PC-9 (cell line): ENCODE data around the gene MAN2C1. TPM values are rescaled to one million over a fixed set of nuclear protein-coding genes. Genes with fewer than 3 reads are reported as not detected.

Experiments used
- BruUV-seq: library from RNA; stranded (reverse); fragments of 400-500 nt; replicated peaks from 2 replicates; lab custom pipeline; 2021; lab: Mats Ljungman, UMichigan
- CTCF ChIA-PET: fragments of 300-600 bp; sonication (Branson Sonifier 250); formaldehyde crosslinking; loops from one replicate; lab custom pipeline; 2022; ENCODE audit warnings: antibody characterized with exemption; lab: Charles Lee
- POLR2A ChIA-PET: fragments of 300-600 bp; sonication (Branson Sonifier 250); formaldehyde crosslinking; loops from one replicate; lab custom pipeline; 2022; ENCODE audit warnings: antibody characterized with exemption; ENCODE audit not compliant: unreplicated experiment; lab: Charles Lee
- DNase-seq, 2 experiments: peaks; one replicate each; pipeline versions ENCODE4 v3.0.0 to v3.0.0-alpha.2; 2015 to 2022; ENCODE audit warnings: mixed read lengths in 1 of 2
- H2AFZ ChIP-seq: fragments of 200-600 bp; sonication (generic); 2 replicates; pipeline ENCODE4 v1.8.1; 2017; ENCODE audit warnings: antibody characterized with exemption
- H3F3A ChIP-seq: fragments of 200-600 bp; sonication (generic); 2 replicates; pipeline ENCODE4 v1.8.1; 2017; ENCODE audit warnings: antibody characterized with exemption, mild to moderate bottlenecking, low read depth; ENCODE audit not compliant: insufficient read depth
- H3K27ac ChIP-seq: fragments of 200-600 bp; sonication (generic); 2 replicates; pipeline ENCODE4 v1.6.1; 2016; ENCODE audit warnings: mixed run types
- H3K27me3 ChIP-seq: fragments of 200-600 bp; sonication (generic); 2 replicates; pipeline ENCODE4 v1.6.1; 2016; ENCODE audit warnings: low read depth, mixed run types; ENCODE audit not compliant: insufficient read depth
- H3K36me3 ChIP-seq: fragments of 200-600 bp; sonication (generic); 2 replicates; pipeline ENCODE4 v1.6.1; 2016; ENCODE audit warnings: low read depth, mixed run types
- H3K4me1 ChIP-seq: fragments of 200-600 bp; sonication (generic); replicated peaks from 2 replicates; pipeline ENCODE4 v1.6.1; 2016; ENCODE audit warnings: mixed run types; ENCODE audit not compliant: insufficient read depth
- H3K4me2 ChIP-seq: fragments of 200-600 bp; sonication (generic); 2 replicates; pipeline ENCODE4 v1.6.1; 2017; ENCODE audit warnings: mixed run types
- H3K4me3 ChIP-seq: fragments of 200-600 bp; sonication (generic); 2 replicates; pipeline ENCODE4 v1.6.1; 2016; ENCODE audit warnings: mixed run types
- H3K79me2 ChIP-seq: fragments of 200-600 bp; sonication (generic); 2 replicates; pipeline ENCODE4 v1.6.1; 2017; ENCODE audit warnings: low read depth, mixed run types
- H3K9me2 ChIP-seq: fragments of 200-600 bp; sonication (generic); 2 replicates; pipeline ENCODE4 v1.8.1; 2017; ENCODE audit warnings: mild to moderate bottlenecking; ENCODE audit not compliant: insufficient read depth
- H3K9me3 ChIP-seq: fragments of 200-600 bp; sonication (generic); 2 replicates; pipeline ENCODE4 v1.8.1; 2016; ENCODE audit warnings: low read depth; ENCODE audit not compliant: insufficient read depth
- H4K20me1 ChIP-seq: fragments of 200-600 bp; sonication (generic); 2 replicates; pipeline ENCODE4 v1.8.1; 2017; ENCODE audit not compliant: insufficient read depth
- CTCF ChIP-seq: fragments of 200-600 bp; sonication (generic); conservative IDR thresholded peaks from 2 replicates; pipeline ENCODE4 v1.6.1; 2017; ENCODE audit warnings: mixed run types, antibody characterized with exemption, mild to moderate bottlenecking, moderate library complexity
- EZH2 ChIP-seq: fragments of 200-600 bp; sonication (generic); IDR thresholded peaks from 2 replicates; pipeline ENCODE4 v1.8.0; 2017; ENCODE audit warnings: antibody characterized with exemption, low read depth
- intact Hi-C: fragments of 100-400 bp; cut with micrococcal nuclease; formaldehyde crosslinking; loops from one replicate; pipeline ENCODE4 v1.10.0; 2022; ENCODE audit not compliant: unreplicated experiment
- total RNA-seq: library from RNA; stranded (reverse); gene quantifications from 2 replicates; pipeline ENCODE4 v1.2.3, GENCODE V29; 2021

MAN2C1 gene
- total RNA-seq, 1 experiment from 2014 or later = 94.3 TPM

GRCh38 chr15:75369897-75370581 is 1.6 kb upstream of the MAN2C1 start:
- Histone ChIP-seq H4K20me1 (peaks cover 21% of the 10 kb centered on the region; the same call in 1 of the 2 replicates), H3K27ac (0 out of 2 replicates have a peak overlapping the region, but pooled peaks have one; percentile 79), H3K4me1 (peaks cover 25% of the 10 kb centered on the region), H2AFZ (no peak overlapping the region), H3K36me3 (peaks cover 4% of the 10 kb centered on the region; the same call in 1 of the 2 replicates), H3K9me2 (no peaks in the 10 kb centered on the region), H3K9me3 (no peaks in the 10 kb centered on the region), H3F3A (peaks cover 33% of the 10 kb centered on the region), H3K79me2 (peaks cover 27% of the 10 kb centered on the region), H3K4me2 (peak overlapping the region; percentile 90), H3K27me3 (no peaks in the 10 kb centered on the region), H3K4me3 (peak overlapping the region; percentile 63; the same call in 1 of the 2 replicates)
- TF ChIP-seq EZH2 (no peak), CTCF (no peak)
- ChIA-PET CTCF (interaction anchor here (0.6 to 0.7 kb wide), 3 partner anchors 71 to 1681 kb away, joined by 3 to 7 read pairs (median 4); no protein-coding TSS in a partner anchor), POLR2A (interaction anchor here (3.1 kb wide), 1 partner anchor 82 kb away, joined by 39 read pairs; the partner anchor contains the start of gene SIN3A)
- BruUV-seq = no TSS peak
- no peak for DNase-seq
- intact Hi-C loops = loop anchor here (2.0 to 5.0 kb wide), 3 partner anchors 82 to 313 kb away; partner anchors contain the start of genes IMP3 and SIN3A

- Histone ChIP-seq H3K4me2 (peak overlapping the region; percentile 90), H3K79me2 (peaks cover 17% of the 10 kb centered on the region), H4K20me1 (peaks cover 16% of the 10 kb centered on the region; the same call in 1 of the 2 replicates), H3K9me2 (no peaks in the 10 kb centered on the region), H3F3A (peaks cover 33% of the 10 kb centered on the region), H3K4me3 (peak overlapping the region; percentile 63), H3K27me3 (no peaks in the 10 kb centered on the region), H2AFZ (peak overlapping the region; percentile 9; the same call in 1 of the 2 replicates), H3K4me1 (peaks cover 25% of the 10 kb centered on the region), H3K9me3 (no peaks in the 10 kb centered on the region), H3K27ac (peak overlapping the region; percentile 79), H3K36me3 (peaks cover 4% of the 10 kb centered on the region; the same call in 1 of the 2 replicates)
- TSS peak; percentile 78 for BruUV-seq
- intact Hi-C loops = loop anchor here (2.0 to 5.0 kb wide), 3 partner anchors 84 to 314 kb away; partner anchors contain the start of genes IMP3 and SIN3A
- ChIA-PET POLR2A (interaction anchor here (0.5 to 3.1 kb wide), 6 partner anchors 21 to 455 kb away, joined by 3 to 39 read pairs (median 4); partner anchors contain the start of genes SIN3A and SNX33), CTCF (interaction anchor here (0.6 to 1.2 kb wide), 7 partner anchors 59 to 778 kb away, joined by 3 to 6 read pairs (median 5); partner anchors contain the start of gene SIN3A)
- DNase-seq = no peak
- no peak for TF ChIP-seq EZH2
- no peak for TF ChIP-seq CTCF
Observed at GRCh38 chr15:75368689-75369239, 357 bp upstream of the MAN2C1 start.

- H3K4me1 ChIP-seq = peaks cover 25% of the 10 kb centered on the region
- no peak overlapping the region for H2AFZ ChIP-seq
- peaks cover 33% of the 10 kb centered on the region for H3F3A ChIP-seq
- peak overlapping the region; percentile 63; the same call in 1 of the 2 replicates for H3K4me3 ChIP-seq
- CTCF ChIA-PET = interaction anchor here (0.6 to 1.2 kb wide), 10 partner anchors 23 to 434 kb away, joined by 3 to 6 read pairs (median 4); partner anchors contain the start of gene IMP3
- POLR2A ChIA-PET = interaction anchor here (0.6 to 3.1 kb wide), 5 partner anchors 84 to 284 kb away, joined by 3 to 39 read pairs (median 6); partner anchors contain the start of gene SIN3A
- H3K27ac ChIP-seq = no peak overlapping the region
- no peaks in the 10 kb centered on the region for H3K27me3 ChIP-seq
- TF ChIP-seq EZH2 (no peak), CTCF (peak; percentile 72)
- H3K9me3 ChIP-seq = no peaks in the 10 kb centered on the region
- H3K4me2 ChIP-seq = peak overlapping the region; percentile 90
- H3K79me2 ChIP-seq = peaks cover 16% of the 10 kb centered on the region
- no peak for DNase-seq
- H3K9me2 ChIP-seq = no peaks in the 10 kb centered on the region
- peaks cover 4% of the 10 kb centered on the region; the same call in 1 of the 2 replicates for H3K36me3 ChIP-seq
- peaks cover 9% of the 10 kb centered on the region; the same call in 1 of the 2 replicates for H4K20me1 ChIP-seq
- intact Hi-C loops = loop anchor here (5.0 kb wide), 2 partner anchors 85 to 275 kb away; partner anchors contain the start of genes IMP3 and SIN3A
- TSS peak; percentile 31 for BruUV-seq
Observed at GRCh38 chr15:75367406-75367912, 948 bp downstream of the MAN2C1 start.
